Stimulated activated CD4-positive, alpha-beta T cell treated with anti-CD3 and anti-CD28 coated beads, Interleukin-15, amount 100 ng/mL, for 48 hours (primary cell): ENCODE results near the gene CLCN4.

Experiments used
- DNase-seq, 2 donors: peaks; one replicate each; pipeline ENCODE4 v3.0.0-alpha.2; 2020; ENCODE audit warnings: low read depth in 2 of 2

CLCN4 gene

DNA sequence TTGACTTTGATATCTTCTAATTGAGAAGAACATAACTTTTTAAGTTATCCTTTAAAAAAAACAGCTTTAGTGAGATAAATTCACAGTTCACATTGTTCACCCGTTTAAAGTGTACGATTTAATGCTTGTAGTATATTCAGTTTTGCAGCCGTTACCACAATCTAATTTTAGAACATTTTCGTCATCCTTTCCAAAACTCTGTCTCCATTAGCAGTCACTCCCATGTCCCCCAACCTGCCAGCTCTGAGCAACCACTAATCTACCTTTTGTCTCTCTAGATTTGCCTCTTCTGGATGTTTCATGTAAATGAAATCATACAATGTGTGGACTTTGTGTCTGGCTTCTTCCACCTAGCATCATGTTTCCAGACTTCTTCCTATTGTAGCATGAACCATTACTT is 38.6 kb downstream of the CLCN4 start:
- no peak for DNase-seq

DNA sequence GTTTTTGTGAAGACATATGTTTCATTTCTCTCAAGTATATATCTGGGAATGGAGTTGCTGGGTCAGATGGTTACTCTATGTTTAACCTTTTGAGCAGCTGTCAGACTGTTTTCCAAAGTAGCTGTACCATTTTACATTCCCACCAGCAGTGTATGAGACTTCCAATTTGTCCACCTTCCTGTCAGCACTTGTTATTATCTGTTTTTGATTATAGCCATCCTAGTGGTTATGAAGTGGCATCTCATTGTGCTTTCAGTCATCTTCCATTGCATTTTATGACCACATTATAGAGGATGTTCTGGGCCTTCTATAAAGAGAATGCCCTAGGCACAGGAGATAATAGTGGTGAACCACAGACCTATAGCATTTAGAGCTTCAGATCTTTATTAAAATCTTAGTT is 39.2 kb downstream of the CLCN4 start:
- no peak for DNase-seq

DNA sequence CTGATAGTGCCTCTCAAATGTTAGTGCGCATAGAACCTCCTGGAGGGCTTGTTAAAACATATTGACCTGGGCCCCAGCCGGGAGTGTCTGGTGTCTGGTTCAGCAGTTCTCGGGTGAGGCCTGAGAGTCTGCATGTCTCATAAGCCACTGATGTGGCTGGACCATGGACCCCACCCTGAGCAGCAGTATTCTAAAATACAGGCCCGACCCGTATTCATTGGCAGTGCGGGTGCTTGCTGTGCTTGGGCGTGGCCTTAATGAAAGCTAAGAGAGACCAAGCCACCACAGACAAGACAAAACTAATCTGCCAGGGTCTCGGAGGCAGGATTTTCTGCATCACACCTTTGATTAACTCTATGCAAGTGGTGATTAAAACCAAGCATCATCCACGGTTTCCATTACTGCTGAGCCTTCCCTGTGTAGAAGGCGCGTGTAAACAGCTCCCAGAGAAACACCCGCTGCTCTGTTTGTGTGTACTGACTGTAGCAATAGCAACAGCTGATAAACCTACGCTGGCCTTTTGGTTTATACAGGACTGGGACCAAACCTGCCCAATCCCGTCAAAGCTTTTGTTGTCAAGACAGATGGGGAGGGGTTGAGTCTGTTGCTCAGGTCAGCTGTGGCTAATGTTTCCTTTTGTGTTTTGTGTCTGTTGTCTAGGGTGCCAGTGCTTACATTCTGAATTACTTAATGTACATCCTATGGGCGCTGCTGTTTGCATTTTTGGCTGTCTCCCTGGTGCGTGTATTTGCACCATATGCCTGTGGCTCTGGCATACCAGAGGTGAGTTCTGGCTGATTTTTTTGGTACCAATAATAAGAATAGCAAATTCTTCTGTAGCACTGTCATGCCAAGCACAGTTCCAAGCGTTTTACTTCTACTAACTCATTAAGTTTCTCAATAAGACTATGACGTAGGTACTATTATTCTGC is 40.8 kb downstream of the CLCN4 start:
- no peak for DNase-seq

DNA sequence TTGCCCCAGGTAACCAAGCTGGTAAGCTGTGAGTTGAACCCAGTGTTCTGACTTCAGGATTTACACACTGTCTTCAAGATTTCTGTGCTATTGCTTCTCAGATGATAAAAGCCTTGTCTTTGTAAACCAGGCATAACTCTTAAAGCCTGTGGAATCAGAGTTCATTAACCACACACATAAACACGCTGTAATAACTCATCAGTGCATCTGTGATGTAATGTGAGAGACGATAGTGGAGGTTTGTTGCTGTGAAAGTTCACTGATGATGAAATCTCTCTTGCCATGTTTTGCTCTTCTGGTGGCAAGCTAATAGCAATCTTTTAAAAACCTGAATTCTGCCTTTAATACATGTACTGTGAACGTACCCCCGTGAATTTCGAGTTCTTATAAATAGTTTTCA is 41.5 kb downstream of the CLCN4 start:
- no peak for DNase-seq

DNA sequence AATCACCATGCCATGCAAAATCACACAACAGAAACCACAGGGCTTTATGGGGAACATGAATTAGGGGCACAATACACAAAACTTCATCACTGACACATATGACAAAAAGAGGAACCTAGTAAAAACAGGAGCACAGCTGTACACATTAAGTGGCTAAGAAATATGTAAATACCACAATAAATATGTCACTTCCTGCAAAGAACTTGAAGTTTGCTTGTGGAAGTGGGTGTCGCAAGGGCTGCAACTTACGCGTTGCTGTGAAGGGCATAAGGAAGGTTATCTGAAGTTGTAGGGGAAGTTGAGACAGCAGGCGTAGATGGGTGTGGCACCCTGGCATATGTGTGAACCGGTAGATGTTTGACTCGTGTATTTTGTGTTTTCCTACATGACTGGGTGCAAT is 42.4 kb downstream of the CLCN4 start:
- no peak for DNase-seq

DNA sequence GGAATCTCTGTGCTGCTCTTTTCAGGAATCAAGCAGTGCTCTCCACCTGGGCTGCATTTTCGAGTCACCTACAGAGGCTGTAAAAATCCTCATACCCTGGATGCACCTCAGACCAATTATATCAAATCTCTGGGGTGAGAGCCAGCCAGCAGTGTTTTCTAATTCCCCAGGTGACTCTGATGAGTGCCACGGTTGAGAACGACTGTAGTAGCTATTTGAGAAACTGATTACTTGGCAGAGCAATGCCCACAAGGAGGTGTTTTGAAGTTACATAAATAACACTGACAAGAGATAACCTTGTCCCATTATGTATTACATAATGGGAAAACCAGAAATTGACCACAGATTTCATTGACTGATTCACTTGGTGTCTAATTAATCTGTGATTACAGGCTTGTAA is 46.8 kb downstream of the CLCN4 start:
- DNase-seq, result no peak

DNA sequence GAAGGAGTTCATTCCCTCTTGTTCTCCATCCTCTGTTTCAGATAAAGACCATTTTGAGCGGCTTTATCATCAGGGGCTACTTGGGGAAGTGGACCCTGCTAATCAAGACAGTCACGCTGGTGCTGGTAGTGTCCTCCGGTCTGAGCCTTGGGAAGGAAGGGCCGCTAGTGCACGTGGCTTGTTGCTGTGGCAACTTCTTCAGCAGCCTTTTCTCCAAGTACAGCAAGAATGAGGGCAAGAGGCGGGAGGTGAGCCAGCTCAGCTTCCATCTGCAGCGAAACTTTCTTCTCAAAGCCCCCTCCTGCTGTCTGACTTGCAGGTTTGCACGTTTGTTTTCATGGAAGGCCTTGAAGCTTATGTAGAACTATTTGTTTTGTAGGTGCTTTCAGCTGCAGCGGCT is 49.5 kb downstream of the CLCN4 start:
- no peak for DNase-seq

DNA sequence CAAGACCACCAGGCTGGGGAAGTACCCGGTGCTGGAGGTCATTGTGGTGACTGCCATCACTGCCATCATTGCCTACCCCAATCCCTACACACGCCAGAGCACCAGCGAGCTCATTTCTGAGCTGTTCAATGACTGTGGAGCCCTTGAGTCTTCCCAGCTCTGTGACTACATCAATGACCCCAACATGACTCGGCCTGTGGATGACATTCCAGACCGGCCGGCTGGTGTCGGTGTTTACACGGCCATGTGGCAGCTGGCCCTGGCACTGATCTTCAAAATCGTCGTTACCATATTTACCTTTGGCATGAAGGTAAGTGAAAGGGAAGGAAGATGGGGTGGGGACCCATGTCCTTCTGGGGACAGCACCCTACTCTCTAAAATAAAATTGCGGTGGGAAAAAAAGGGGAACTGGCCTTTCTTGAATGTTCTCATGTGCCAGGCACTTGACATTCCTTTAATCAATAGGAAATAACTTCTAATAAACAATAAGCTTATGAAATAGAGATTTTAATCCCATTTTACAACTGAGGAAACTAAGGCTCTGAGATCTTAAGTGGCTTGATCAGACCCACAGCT is 51.6 kb downstream of the CLCN4 start:
- no peak for DNase-seq

DNA sequence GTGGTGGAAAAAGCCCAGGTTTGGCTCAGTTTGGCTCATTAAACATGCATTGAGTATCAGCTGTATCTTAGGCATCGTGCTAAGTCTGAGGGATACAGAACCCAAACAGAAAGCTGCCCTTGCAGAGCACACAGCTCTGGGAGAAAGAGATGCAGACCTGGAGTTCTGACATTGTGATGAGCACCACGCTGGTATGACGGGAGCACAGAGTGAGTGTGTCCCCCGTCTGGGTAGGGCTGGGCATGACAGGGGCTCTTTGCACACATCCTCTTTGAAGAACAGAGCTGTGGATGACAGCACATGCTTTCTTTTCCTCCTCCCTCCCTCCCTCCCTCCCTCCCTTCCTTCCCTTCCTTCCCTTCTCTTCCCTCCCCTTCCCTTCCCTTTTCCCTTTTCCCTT is 52.2 kb downstream of the CLCN4 start:
- no peak for DNase-seq

DNA sequence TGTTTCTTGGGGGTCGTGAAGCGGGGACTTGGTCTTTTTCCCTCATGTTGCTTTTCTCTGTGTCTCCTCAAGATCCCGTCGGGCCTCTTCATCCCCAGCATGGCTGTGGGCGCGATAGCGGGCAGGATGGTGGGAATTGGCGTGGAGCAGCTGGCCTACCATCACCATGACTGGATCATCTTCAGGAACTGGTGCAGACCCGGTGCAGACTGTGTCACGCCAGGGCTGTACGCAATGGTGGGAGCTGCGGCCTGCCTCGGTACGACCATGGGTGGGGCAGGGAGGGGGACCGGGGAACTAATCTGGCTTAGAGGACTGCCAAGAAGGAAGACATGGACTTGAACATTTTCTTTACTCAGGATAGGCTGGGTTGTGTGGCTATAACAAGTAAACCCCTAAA is 55.6 kb downstream of the CLCN4 start:
- no peak for DNase-seq

DNA sequence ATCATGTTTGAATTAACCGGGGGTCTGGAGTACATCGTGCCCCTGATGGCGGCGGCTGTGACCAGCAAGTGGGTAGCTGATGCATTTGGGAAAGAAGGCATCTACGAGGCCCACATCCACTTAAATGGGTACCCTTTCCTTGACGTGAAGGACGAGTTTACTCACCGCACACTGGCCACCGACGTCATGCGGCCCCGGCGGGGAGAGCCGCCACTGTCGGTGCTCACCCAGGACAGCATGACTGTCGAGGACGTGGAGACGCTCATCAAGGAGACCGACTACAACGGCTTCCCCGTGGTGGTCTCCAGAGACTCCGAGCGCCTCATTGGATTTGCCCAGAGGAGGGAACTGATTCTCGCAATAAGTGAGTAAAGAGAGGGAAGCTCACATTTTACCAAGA is 56.9 kb downstream of the CLCN4 start:
- DNase-seq, result no peak

DNA sequence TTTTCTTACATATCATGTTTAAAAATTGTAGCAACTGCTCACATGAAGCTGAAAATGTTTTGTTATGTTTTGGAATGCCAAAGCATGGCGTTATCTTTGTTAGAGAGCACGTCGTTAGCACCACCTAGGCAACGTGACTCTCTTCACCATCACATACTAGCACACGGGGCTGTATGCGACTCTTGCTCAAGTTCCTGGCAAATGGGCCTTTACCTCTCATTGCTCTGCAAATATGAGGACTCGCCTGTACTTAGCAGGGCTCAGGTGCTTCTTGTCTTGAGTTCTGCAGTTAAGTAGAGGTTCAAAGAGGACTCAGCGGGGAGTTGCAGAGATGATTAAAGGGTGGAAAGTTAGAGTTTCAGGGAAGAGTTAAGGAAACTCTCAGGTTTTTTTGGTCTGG is 59.4 kb downstream of the CLCN4 start:
- DNase-seq, result no peak

DNA sequence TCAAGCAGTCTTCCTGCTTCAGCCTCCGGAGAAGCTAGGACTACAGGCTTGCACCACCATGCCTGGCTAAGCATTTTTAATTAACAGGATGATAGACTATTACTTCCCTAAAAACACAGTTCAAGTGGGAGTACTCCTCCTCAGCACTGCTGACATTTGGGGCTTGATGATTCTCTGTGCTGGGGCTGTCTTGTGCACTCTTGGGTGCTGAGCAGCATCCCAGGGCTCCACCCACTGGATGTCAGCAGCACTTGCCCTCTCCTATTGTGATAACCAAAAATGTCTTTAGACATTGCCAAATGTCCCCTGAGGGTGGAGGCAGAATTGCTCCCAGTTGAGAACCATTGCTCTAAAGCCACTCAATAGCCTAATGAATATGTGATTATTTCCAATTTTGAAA is 60.4 kb downstream of the CLCN4 start:
- DNase-seq, result no peak

DNA sequence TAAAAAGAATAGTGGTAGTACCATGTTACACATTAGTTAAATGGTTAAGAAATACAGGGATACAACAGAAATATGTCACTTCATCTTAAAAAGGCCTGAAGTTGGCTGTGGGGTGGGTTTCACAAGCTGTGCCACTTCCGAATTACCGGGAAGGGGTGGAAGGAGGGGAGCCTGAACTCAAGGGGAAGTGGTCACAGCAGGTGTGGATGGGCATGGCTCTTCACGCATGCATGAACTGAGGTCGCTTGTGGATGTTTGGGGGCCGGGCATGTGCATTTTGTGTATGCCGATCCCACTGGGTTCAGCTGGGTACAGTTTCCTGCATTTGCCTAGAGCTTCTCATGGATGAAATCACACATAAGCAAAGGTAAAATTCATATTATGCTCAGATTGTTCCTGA is 64.9 kb downstream of the CLCN4 start:
- no peak for DNase-seq

DNA sequence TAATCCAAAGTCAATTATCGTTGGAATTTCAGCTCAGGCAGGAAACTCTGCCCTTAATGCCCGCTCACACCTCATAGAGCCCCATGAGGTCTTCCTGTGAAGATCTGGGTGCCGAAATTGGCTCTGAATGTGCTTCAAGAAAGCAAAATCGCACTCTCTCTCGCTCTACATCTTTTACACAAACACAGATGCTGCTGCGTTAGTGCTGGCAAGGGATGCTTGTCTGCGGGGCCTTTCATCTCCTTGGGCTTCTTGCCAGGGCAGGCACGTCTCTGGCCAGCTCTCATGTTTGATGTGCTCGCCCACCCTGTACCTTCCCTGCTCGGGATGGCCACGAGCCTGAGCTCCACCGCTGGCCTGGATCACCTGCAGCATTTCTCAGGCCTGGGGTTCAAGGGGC is 66.5 kb downstream of the CLCN4 start:
- DNase-seq, result no peak

DNA sequence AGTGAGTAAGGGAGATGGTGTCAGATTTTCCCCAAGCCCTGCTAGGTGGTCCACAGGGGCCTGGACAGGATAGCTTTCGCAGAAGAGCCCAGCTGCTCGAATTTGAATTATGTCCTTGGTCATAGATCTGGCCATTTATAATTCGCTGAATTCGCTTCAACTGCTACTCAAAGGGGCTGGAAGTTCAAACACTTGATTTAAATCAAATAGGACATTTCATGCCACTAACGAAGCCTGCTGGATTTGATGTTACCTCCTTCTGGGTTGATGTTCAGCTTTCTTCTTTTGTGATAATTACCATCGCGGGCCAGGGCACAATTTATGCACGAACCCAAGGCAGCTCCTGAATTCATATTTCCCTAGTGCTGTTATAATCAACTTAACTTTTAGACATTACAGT is 67.0 kb downstream of the CLCN4 start:
- DNase-seq, result no peak

DNA sequence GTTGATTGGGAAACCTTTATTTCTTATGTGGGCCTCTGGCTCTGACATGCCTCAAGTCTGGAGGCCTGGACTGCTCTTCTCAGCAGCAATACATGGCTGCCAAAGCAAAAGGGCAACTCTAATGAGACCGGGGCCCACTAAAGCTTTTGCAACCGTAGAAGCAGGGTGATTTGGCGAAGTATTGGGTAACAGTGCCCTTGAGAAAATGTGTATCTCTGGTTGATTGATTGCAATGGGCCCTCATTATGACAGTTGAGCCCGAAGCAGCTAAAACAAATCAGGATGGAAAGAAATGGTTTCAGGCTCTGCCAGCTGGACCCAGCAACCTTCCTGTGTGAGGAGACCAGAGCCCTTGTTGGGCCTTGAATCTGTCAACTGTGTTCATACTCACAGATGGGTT is 73.4 kb downstream of the CLCN4 start:
- DNase-seq, result no peak

DNA sequence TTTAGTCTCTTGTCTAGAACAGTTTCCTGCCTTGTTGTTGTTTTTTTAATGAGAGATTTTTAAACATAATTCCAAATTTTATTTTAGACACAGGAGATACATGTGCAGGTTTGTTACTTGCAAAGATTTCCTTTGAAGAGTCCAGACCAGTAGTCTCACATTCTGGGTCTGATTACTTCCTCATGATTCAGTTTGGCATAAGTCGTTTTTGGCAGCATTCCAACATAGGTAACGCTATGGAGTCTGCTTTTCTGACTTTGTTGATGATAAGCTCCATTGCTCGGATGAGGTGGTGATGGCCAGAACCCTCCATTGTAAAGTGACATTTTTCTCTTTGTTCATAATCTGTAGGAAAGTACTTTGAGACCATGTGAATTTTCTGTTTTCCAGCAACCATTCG is 74.7 kb downstream of the CLCN4 start:
- no peak for DNase-seq

DNA sequence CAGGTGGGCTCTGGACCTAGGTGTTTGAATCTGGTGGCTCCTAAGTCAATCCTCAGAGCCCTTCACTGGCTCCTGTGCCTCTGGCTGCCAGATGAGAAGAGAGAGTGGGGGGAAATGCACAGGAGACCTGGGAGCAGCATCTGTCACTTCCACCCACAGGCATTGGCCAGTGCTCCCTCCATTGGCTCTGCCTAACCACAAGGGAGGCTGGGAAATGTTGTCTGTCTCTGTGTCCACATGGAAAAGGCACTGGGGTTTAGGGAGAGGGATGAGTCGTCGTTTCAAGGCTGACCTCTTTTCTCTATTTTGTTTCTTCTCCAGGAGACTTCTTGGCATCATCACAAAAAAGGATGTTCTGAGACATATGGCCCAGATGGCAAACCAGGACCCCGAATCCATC is 76.4 kb downstream of the CLCN4 start:
- no peak for DNase-seq

DNA sequence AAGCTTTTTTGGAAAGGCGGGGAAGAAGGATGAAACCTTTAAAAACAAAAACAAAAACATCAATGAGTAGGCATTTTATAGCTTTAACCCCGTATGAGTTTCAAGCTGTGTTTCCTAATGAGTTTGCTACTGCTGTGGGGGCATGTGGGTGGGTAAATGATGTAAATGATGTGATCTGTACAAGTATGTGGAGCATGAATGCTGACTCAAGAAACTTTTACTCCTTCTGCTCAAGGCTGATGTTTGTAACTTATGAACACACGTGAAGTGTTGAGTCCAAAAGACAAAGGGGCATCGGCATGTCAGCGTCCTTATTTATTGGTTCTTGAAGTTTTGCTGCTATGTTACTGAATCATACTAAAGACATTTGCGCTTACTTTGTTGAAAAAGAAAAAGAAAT is 76.9 kb downstream of the CLCN4 start:
- DNase-seq, result no peak

DNA sequence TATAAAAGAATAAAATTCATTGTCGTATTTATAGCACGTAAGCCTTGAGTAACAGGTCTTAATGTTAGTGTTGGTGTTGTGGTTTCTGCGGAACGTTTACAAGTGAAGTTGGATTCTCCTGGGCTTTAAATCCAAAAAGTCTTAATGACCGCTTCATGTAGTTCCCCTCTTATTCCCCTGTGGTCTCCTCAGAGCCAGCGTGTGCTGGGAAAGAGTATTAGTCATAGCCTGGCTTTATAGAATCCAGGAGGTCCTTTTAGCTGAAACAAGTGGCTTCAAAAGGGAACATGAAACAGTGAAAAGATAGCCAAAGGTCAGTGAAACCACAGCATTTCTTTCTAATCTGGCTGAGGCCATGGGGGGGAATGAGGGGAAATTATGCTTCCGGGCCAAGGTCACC is 79.1 kb downstream of the CLCN4 start:
- no peak for DNase-seq

DNA sequence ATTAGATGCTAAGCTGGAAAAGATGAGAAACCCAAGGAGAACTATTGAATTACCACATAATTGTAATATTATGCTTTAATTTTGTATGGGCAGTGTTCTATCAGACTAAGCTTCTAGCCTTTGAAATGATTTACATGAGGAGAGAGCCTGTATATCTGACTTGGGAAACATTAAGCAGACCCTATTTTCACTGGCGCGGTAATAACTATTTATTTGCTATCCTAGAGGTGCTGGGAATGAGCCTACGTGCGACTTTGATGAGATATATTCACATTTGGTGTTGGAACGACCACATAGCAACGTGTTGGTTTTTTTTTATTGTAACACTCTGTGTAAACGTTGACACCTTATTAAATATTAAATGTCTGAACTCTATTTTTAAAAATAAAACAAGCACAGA is 80.5 kb downstream of the CLCN4 start:
- no peak for DNase-seq

DNA sequence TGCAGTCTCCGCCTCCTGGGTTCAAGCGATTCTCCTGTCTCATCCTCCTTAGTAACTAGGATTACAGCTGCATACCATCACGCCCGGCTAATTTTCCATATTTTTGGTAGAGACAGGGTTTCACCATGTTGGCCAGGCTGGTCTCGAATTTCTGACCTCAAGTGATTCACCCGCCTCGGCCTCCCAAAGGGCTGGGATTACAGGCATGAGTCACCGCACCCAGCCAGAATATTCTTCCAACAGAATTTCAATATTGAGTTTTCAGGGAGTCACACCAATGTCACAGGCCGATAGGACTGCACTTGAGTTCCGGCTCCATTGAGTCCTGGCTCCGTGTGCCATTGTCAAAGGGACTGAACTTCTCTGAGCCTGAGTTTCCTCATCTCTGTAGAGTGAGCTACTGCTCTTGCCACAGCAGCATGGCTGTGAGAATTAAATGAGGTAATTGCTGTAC is 82.9 kb downstream of the CLCN4 start:
- DNase-seq, result no peak

DNA sequence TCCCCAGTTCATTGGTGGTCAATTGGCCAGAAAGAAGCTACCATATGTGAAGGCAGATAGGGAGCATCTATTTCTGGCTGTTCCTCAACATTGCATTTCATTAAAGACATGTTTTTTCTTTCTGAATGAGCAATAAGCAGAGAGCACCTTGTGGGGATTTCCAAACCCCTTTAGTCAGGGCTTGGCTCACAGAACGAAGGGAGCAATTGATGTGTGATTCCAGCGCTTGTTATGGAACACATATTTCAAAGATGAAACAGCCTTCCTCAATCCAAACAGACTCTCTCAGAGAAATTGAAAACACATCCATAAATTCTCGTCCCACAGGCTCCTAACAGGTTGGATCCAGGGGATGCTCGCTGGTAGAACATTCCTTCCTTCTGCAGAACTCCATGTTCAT is 84.1 kb downstream of the CLCN4 start:
- DNase-seq, result no peak
